ENCODE measurements around the gene PER2. TPM values are rescaled to one million over a fixed set of nuclear protein-coding genes. Genes with fewer than 3 reads are reported as not detected.

Gene PER2
- total RNA-seq, 1 donor from 2014 or later: 1.5 TPM

DNA sequence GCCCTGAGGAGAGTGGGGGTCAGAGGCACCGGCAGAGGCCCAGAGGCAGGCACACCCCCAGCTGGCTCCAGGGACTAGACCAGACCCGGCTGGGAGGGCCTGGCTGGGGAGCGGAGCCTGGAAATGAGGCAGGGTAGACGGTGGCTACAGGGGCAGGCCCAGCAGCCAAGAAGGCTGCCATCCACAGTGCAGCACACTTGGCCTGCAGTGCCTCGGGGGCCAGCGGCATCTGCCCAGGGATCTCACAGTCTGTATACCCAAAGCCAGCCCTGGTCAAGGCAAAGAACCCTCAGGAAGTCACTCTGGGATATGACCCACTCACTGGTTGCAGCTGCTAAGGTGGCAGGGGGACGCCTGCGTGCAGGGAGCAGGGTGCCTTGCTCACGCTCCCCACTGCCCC lies 17.8 kb downstream of the PER2 start:
- DNase-seq (ENCODE audit: extremely low read depth, low read depth, low spot score): no peak

DNA sequence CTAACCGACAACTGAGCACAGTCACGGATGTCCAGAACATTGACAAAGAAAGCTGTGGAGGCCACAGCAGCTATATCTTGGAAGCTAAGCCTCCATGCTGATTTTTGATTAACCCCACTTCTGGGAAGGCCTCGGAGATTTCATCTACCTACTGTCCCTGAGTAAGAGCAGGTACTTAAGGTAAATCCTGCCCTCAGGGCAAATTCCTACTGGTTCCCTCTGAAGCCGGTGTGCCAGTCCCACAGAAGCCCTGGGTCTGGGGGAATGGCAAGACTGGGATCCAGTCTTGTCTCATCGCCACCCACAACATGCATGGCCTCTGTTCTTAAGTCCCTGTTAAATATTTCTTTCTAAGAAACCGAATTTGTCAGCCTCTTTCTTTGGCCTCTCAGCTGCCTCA lies 18.7 kb downstream of the PER2 start:
- no peak for DNase-seq (ENCODE audit: extremely low read depth, low read depth, low spot score)

DNA sequence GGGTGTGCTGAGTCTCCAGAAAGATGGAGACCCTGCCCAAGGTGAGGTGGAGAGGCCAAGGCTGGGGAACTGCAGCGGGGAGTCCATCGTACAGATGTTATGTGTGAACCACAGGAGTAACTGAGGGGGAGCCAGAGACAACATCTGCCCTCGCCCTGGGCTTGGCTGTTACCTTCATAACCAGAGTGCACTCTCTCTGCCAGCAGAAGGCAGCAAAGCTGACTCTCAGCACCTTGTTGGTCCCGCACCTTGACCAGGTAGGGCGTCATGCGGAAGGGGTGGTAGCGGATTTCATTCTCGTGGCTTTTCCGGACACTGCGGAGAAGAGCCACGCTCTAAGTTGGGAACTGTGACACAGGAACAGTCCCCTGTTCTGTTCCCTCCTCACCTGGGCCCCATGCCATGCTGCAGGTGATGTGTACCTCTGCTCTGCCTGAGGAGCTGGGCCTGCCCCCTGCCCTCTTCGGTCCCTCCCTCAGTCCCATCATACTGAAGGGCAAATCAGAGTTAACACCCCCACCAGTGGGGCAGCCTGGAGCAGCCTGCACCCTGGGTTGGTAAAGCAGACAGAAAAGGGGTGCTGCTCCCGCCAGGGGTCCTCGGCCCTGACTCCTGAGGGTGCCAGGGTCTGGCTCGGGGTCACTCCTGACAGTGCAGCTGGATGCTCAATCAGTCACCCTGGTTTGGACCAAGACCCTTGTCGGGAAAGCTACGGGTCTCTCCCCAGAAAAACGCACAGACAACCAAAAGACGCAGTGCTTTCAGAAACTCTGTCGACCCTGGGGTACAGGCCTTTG lies 20.3 kb downstream of the PER2 start:
- DNase-seq (ENCODE audit: extremely low read depth, low read depth, low spot score): no peak

DNA sequence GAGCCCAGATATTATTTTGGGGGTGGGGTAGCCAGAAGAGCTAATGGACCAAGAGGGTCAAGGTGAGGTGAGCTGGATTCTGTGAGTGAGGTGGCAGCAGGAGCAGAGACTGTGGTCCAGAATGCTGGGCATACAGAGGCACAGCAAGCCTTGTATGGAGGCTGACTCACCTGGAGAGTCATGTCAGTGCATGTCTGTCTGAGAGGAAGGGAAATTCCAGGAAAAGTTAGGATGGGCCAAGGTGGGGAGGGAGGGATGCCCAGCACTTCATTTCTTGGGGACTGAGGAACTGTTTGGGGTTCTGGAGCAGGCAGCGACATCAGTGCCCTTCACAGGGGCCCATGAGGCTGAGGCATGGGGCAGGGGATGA lies 21.1 kb downstream of the PER2 start:
- DNase-seq (ENCODE audit: extremely low read depth, low read depth, low spot score): no peak

DNA sequence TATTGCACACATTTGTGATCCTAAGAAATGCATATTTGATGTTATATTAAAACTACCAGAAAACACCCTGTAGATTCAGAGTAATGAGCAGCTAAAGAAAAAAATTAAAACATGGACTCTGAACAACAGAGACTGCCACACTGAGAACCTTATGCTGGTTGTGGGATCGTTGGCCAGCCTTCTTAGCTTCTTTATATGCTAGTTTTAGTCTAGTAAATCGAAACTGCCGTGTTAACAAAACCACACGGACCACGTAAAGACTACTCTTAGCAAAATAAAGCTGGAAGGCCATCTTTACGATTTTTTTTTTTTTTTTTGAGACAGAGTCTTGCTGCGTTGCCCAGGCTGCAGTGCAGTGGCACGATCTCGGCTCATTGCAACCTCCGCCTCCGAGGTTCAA lies 22.8 kb downstream of the PER2 start:
- DNase-seq (ENCODE audit: extremely low read depth, low read depth, low spot score): no peak

DNA sequence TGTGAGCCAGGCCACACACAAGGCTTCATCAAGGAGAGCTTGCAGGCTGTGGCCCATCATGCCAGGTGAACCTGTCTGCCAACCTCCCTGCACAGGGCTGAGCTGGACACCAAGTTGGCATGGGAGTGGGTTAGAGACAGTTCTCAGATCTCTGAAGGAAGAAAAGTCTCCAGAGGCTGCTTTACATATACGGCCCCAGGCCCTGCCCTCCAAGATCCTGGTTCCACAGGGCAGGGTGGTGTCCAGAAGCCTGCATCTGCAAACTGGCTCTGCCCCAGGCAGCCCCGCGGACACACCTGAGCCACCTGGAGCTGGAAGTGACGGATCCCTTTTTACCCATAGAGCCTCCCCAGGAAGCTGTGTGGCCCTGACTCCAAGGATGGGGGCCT lies 24.3 kb downstream of the PER2 start:
- no peak for DNase-seq (ENCODE audit: extremely low read depth, low read depth, low spot score)

DNA sequence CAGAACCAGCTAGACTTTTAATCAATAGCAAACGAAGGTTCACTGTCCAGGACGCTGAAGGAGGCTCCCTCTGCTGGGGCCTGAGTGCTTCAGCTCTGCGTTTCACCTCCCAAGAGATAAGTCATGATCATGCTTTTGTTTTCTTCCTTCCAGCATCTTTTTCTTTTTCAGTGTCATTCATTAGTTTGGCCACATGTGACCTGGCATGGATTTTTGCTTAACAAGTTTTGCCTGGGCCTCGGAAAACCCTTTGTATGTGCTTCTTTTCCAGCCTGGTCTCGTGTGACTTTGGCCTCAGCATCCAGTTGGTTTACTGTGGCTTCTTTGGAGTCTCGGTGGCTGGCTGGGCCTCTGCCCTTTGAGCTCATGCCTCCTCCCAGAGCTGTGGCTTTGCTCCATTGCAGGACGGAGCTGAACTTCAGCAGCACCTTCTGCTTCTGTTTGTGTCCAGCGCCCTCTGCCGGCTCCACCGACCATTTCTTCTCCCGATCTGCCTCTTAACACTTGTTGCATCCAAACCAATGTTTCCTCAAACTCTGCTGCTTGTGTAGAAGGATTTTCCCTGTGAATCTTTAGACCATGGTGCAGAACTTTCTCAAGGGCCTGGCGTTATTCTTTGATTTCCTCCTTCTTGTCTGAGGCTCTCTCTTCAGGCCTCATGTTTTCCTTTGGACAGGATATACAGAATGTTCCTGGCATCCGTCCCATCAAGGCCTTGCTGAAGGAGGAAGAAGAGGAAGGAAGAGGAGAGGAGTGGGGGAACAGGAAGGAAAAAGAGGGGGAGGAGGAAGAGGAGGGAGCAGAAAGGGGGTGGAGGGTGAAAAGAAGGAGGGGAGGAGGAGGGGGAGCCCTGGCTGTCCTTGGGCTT lies 25.0 kb downstream of the PER2 start:
- DNase-seq (ENCODE audit: extremely low read depth, low read depth, low spot score): peak; percentile 85

DNA sequence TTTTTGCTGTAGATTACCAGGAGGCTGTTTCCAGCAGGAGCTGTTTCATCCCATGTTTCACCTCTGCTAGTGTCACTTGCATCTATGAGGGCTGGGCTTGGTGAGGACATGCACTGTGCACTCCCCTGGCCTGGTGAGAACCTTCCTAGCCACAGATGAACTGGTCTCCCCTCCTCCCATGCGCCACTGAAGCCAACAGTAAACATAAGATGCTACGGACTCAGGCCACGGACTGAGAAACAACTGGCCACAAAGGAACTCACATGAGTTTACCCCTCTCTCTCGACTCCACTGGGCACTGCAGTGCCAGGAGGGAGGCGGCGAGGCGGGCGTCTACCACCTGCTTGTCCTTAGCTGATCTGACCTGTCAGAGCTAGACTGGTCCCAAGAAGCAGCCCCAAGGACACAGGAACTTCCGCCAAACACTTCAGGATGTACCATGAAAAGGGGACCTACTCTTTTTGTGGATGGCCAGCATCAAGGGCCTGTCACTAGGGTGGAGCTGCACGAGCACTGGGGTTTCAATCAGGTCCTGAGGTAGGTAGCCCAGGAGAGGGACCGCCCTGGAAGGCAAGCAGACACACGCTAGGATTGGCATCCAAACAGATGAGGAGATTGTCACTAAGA lies 25.8 kb downstream of the PER2 start:
- DNase-seq (ENCODE audit: extremely low read depth, low read depth, low spot score): no peak

DNA sequence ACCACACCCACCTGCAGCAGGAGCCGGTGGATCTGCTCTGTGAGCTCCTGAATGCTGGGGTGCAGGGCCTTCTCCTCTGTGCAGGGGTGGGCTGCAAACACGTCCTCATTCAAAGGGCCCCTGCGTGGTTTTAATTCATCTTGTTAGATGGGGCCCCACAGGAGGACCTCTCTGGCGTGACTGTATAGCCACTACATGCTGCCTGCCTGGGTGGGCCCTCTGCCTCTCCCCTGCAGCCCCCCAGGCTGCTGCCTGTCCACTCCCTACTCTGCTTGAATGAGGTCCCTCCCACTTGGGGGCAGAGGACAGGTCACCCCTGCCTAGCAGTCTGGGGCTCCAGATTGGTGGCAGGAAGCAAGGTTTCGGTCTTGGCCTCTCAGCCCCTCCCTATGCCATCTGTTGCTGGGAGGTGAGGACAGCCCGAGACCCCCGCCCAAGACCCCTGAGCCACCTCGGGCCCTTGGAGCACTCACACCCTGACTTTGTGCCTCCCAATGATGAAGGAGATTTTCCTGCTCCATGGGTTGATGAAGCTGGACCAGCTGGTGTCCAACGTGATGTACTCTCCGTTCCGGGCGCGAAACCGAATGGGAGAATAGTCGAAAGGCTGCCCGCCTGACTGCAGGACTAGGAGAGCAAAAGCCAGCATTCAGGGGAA lies 26.6 kb downstream of the PER2 start:
- DNase-seq (ENCODE audit: extremely low read depth, low read depth, low spot score): no peak

DNA sequence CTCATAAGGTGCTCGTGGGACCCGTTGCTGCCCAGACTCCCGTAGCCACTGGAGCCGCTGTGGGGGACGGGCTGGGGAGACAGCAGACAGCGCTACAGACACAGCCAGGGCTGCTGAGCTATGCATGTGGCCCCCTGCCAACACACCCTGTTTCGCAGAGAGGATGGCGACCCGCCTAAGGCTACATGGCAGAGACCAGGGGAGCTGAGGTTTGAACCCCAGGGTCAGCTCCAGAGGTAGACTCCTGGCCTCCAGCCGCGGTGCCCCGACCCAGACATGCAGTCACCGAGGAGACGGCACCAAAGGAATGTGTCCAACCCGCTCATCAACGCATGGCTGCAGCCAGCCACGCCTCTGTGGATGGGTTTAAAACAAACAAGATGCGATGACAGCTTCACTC lies 27.5 kb downstream of the PER2 start:
- no peak for DNase-seq (ENCODE audit: extremely low read depth, low read depth, low spot score)

DNA sequence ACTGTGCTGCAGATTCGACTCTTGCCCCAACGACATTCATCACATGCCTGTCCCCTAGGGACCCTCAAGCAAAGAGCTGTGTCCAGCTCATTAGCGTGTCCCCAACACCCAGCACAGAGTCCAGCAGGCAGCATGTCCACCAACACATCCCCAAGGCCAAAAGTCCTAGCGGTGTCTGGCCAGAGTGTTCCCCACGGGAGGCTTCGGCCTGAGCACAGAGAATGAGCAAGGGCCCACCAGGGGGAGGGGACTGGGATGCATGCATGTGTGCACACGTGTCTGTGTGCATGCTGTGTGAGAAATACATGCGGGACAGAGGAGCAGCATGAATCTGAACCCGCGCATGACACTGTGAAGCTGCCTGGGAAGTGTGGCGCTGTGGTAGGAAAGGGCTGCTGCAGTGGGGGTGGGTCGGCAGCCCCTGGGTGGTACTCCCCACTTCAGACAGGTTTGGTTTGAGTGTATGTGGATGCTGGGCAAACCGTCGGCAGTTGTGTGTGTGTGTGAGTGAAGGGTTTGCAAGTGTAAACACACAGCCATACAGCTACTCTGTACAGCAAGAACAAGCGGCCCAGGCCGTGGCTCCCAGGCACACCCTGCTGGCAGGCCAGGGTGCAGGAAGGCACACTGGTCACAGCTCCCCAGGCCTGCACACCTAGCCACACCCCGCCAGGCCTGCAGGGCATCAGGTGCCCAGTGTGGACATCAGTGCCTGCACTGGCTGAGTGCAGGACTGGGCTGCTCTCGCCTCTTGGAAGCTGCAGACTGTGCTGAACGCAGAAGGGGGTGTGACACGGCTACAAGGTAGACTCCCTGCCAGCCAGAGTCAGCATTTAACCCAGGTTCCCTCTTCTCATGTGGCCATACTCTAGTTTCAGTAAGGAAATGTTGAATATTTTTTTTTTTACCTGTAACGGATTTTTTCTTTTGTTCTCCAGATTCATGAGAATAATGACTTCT lies 29.1 kb downstream of the PER2 start:
- DNase-seq (ENCODE audit: extremely low read depth, low read depth, low spot score): no peak

DNA sequence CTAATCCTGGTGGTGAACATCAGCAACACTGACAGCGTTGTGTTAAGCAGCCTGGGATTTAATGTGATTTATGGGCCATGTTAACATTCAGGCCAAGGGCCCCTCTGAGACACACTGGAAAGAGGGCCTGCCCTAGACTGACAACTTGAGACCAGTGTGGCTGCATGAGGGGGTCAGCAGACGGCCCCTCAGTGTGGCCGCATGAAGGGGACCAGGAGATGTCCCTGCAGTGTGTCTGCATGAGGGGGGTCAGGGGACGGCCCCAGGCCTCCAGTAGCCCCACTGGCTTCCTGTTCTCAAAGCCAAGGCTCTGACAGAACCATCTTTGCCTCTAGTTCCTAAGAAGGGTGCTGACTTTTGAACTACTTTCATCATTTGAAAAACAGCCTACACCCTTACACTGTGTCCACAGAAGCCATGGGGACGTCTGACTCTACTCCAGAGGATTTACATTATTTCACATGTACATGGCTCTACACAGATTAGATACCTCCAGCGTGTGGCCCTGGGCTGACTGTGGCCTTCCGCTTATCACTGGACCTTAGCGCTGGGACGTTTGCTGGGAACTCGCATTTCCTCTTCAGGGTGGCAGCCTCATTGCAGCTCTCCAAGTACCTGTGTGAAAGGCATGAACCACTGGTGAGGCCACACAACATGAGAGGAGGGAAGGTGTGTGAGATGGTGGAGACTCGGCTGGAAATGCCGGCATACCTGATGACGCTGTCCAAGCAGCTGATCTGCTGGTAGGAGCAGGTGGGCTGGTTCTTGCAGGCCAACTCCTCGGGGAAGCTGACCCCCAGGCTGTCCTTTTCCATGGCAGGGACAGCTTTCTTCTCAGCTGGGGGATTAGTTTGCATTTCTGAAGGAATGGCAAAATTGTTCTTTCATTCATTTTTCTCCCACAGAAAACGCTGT lies 30.4 kb downstream of the PER2 start:
- no peak for DNase-seq (ENCODE audit: extremely low read depth, low read depth, low spot score)

DNA sequence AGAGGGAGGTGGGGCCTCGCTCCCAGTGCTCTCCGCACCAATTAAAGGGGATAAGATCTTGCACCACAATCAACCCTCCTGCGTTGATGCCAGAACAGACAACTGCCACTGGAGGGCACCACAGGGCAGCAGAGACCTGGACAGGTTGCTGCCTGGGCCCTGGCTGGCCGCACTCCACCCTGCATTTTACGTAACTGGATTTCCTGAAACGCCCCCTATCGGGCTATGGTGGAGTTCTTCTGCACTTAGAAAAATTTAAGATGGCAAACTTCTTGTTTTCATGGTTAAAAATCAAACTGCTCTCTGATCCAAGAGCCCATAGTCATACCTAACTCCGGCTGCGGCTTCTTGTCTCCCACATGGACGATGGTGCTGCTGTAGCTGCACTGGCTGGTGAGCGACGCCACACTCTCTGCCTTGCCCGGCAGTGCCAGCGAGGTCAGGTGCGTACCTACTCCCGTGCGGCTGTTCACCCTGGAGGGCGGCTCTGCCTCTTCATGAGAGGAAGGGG lies 31.8 kb downstream of the PER2 start:
- peak; percentile 71 for DNase-seq (ENCODE audit: extremely low read depth, low read depth, low spot score)

DNA sequence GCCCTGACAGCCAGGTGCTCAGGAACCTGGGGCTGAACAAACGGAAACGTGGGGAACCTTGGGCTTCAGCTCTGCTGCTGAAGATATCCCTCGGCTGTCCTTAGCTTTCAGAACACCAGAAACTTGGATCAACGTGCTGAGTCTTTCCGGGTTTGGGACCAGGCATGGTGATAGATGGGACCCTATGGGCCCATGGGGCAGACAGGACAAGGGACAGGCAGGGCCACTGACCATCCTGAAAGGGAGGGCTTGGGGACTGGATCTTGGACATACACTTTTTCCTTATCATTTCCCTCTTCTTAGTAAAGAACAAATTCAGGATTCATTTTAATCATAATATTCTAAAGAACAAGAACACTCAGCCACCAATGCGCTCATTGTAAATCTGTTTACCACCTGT lies 32.3 kb downstream of the PER2 start:
- DNase-seq (ENCODE audit: extremely low read depth, low read depth, low spot score): no peak

DNA sequence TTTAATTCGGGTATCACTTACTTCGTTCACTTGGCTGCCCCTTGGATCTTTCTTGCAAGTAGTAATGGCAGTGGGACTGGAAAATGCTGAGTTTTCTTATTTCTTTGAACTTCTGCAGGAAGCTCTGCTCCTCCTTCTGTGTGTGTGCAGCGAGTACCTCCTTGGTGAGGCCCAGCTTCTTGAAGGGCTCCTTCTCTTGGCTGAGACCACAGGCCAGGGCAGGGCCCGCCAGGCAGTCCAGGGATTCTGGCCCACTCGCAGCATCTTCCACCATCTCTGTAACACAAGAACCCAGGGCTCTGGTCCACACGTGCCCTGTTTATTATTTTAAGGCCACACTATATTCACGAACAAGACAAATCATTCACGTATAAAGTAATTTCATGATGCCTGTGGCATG lies 32.8 kb downstream of the PER2 start:
- DNase-seq (ENCODE audit: extremely low read depth, low read depth, low spot score): no peak

DNA sequence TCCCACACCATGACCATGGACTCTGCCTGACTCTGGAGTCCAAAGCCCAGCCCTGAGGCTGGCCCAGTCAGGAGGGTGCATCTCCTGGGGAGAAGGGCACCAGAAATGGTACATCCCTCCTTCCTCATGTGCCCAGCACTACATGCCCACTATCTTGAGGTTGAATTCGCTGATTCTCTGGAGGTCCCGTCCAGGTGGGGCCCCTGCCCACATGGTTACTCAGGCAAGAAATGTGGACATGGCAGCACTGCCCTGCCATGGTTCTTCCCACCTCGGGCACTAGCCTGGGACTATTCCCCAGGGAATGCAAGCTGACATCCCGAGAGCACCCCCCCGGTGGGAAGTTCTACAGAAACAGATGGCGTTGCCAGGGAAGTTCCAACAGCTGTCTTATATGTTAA lies 33.3 kb downstream of the PER2 start:
- no peak for DNase-seq (ENCODE audit: extremely low read depth, low read depth, low spot score)

DNA sequence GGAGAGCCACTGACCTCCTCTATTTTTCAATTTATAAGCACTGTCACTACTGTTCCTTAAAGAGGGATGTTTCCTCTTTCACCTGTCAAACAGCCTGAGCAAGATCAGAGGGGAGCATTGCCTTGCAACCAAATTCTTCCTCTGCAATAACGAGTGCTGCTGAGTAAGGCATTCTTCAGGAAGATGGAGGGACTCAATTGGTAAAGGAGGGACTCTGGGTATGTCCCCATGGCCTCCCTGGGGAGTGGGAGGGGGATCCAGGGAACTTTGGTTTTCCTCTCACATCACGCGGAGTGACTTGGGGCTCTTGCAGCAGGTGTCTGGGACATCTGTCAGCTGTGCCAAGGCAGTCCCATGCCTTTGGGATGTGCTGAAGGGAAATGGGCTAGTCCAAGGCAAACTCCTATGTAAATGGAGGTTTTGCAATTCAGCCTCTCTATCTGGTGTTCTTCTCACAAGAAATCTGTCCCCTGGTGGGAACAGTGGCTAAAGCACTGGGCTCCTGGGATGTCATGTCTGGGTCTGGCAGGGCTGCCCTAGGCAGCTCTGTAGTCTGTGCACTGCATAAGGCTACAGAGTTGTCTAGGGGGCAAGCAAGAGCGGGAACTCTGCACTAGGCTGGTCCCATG lies 34.2 kb downstream of the PER2 start:
- DNase-seq (ENCODE audit: extremely low read depth, low read depth, low spot score): no peak

All from glomerular endothelial cell (primary cell).